A549 treated with Mapracorat at 1 μM for 4 hours (cell line): ENCODE measurements around the gene DDX3X. TPM values are rescaled to one million over a fixed set of nuclear protein-coding genes. Genes with fewer than 3 reads are reported as not detected.

Experiments
- total RNA-seq: library from RNA; stranded (reverse); fragments of 200-300 nt; extraction: Qiagen RNA extraction; gene quantifications from 5 replicates; pipeline ENCODE4 v1.2.3, GENCODE V29; 2022

Gene DDX3X
- total RNA-seq: 151 to 257 TPM (median 216 TPM) in 5 replicates

DNA sequence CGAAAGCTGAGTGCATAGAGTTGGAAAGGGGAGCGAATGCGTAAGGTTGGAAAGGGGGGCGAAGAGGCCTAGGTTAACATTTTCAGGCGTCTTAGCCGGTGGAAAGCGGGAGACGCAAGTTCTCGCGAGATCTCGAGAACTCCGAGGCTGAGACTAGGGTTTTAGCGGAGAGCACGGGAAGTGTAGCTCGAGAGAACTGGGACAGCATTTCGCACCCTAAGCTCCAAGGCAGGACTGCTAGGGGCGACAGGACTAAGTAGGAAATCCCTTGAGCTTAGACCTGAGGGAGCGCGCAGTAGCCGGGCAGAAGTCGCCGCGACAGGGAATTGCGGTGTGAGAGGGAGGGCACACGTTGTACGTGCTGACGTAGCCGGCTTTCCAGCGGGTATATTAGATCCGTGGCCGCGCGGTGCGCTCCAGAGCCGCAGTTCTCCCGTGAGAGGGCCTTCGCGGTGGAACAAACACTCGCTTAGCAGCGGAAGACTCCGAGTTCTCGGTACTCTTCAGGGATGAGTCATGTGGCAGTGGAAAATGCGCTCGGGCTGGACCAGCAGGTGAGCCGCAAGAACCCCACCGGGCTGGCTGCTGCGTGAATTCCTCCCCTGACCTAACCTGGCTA is at the start of gene DDX3X:
TSS of gene DDX3X (plus strand) at position 419 of the 619 bp plus-strand sequence. CDS start at position 510, 91 bp downstream.

Other genes starting within 250 kb of the DDX3X start
- gene USP9X, start 248.7 kb upstream of the DDX3X start, total RNA-seq: 24.2 to 32.9 TPM (median 28.7 TPM) in 5 replicates
- gene NYX, start 113.2 kb downstream of the DDX3X start, total RNA-seq: not detected in 5 replicates